ENCODE measurements around the gene MROH2A.

DNA sequence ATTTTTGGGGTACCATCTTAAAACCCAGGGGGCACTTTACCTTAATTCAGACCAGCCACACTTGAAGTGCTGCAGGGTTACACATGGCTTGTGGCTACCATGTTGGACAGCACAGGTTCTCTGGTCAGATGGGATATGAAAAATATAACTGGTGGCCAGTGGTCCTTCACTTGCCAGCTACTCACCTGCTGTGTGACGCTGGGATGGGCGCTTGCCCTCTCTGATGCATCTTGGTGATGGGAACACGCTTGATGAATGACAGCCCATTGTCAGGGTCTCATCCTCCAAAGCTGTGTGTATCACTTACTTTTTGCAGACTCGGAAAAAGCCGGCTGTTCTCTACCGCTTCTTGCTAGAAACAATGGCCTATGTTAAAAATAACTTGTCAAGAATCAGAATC is 53.7 kb downstream of the MROH2A start:
- TF ChIP-seq, protein P1, sequence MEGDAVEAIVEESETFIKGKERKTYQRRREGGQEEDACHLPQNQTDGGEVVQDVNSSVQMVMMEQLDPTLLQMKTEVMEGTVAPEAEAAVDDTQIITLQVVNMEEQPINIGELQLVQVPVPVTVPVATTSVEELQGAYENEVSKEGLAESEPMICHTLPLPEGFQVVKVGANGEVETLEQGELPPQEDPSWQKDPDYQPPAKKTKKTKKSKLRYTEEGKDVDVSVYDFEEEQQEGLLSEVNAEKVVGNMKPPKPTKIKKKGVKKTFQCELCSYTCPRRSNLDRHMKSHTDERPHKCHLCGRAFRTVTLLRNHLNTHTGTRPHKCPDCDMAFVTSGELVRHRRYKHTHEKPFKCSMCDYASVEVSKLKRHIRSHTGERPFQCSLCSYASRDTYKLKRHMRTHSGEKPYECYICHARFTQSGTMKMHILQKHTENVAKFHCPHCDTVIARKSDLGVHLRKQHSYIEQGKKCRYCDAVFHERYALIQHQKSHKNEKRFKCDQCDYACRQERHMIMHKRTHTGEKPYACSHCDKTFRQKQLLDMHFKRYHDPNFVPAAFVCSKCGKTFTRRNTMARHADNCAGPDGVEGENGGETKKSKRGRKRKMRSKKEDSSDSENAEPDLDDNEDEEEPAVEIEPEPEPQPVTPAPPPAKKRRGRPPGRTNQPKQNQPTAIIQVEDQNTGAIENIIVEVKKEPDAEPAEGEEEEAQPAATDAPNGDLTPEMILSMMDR (IDR thresholded peaks at IDR 0.05): no peak
- TF ChIP-seq, protein P2, sequence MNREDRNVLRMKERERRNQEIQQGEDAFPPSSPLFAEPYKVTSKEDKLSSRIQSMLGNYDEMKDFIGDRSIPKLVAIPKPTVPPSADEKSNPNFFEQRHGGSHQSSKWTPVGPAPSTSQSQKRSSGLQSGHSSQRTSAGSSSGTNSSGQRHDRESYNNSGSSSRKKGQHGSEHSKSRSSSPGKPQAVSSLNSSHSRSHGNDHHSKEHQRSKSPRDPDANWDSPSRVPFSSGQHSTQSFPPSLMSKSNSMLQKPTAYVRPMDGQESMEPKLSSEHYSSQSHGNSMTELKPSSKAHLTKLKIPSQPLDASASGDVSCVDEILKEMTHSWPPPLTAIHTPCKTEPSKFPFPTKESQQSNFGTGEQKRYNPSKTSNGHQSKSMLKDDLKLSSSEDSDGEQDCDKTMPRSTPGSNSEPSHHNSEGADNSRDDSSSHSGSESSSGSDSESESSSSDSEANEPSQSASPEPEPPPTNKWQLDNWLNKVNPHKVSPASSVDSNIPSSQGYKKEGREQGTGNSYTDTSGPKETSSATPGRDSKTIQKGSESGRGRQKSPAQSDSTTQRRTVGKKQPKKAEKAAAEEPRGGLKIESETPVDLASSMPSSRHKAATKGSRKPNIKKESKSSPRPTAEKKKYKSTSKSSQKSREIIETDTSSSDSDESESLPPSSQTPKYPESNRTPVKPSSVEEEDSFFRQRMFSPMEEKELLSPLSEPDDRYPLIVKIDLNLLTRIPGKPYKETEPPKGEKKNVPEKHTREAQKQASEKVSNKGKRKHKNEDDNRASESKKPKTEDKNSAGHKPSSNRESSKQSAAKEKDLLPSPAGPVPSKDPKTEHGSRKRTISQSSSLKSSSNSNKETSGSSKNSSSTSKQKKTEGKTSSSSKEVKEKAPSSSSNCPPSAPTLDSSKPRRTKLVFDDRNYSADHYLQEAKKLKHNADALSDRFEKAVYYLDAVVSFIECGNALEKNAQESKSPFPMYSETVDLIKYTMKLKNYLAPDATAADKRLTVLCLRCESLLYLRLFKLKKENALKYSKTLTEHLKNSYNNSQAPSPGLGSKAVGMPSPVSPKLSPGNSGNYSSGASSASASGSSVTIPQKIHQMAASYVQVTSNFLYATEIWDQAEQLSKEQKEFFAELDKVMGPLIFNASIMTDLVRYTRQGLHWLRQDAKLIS (CRISPR knock-in tag; IDR thresholded peaks at IDR 0.05; ENCODE audit: borderline replicate concordance): no peak
- no peak for TF ChIP-seq ZNF423 (CRISPR knock-in tag; IDR thresholded peaks at IDR 0.05)
